ENCODE measurements around the gene GALNT2. TPM values are rescaled to one million over a fixed set of nuclear protein-coding genes. Genes with fewer than 3 reads are reported as not detected.

GALNT2 gene
- total RNA-seq, 1 experiment from 2014 or later = 141 TPM

DNA sequence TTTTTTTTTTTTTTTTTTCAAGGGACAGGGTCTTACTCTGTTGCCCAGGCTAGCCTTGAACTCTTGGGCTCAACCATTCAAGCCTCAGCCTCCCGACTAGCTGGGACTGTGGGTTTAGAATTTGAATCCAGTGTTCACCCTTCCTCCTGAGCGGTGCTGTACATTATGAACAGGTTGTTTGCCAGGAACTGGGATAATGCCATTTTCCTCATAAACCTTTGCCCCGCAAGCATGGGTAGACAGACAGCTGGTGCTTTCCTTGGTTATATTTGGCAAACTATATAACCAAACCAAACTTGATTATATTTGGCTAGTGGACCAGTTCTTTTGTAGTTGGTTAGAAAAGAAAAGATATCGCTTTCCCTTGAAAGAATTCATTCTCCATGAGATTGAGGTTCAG is 54.9 kb downstream of the GALNT2 start:
- CTCF ChIA-PET = interaction anchor here (1.0 kb wide), 2 partner anchors 8 to 26 kb away, joined by 4 read pairs; no protein-coding TSS in a partner anchor
- intact Hi-C loops (cut with micrococcal nuclease; ENCODE audit: unreplicated experiment) = no loop called here
- H3K27ac Mint-ChIP-seq (ENCODE audit: unreplicated experiment) = no peak overlapping the region

DNA sequence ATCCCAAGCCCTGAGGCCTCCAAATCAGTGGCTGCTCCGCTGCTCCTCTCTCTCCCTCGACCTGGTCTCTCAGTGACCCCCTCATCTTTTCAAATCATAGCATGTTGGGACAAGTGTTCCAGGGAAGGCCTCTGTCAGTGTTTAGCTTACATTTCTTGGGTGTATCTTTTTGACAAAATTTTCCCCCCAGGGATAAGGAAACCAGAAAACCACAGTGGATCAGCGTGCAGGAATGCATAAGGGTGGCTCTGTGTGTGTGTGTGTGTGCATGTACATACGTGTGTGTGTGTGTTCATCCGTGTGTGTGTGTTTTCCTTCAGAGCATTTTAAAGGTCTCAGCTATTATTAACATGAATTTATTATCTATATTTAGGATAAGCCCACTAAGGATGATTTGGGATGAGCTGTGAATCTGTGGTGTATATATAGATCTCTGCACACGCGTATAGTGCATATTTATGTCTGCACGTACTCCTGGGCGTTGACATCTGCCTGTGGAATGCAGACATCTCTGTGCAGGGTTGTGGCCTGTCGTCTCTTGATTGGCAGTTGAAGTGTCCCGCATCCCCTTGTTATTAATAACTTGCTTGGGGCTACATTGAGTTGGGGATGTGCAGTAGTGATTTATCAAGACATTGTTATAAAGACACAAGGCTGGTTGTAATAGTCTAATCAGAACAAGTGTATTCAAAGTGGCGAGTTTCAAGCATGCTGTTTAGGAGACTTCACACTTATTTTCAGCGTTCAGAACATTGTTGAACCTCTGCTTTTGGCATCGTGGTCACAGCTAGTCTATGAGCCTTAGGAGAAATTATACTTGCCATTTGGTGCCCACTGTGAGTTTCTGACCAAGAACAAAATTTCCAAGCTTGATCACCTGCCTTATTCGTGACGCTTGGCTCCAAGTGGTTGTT is 55.6 kb downstream of the GALNT2 start:
- Mint-ChIP-seq H3K27me3 (ENCODE audit: unreplicated experiment) (no peaks in the 10 kb centered on the region), H3K4me3 (ENCODE audit: low read depth, unreplicated experiment) (no peak overlapping the region), H3K36me3 (ENCODE audit: insufficient read depth, unreplicated experiment) (peaks cover 16% of the 10 kb centered on the region), H3K27ac (ENCODE audit: unreplicated experiment) (no peak overlapping the region), H3K4me1 (ENCODE audit: low read depth, unreplicated experiment) (peaks cover 30% of the 10 kb centered on the region), H3K9me3 (ENCODE audit: low read depth, unreplicated experiment) (no peaks in the 10 kb centered on the region)
- DNase-seq = no peak
- CTCF ChIA-PET = interaction anchor here (1.0 kb wide), 1 partner anchor 25 kb away, joined by 4 read pairs; no protein-coding TSS in a partner anchor
- BruUV-seq (replicated peaks) = no TSS peak
- TF ChIP-seq, protein P1, sequence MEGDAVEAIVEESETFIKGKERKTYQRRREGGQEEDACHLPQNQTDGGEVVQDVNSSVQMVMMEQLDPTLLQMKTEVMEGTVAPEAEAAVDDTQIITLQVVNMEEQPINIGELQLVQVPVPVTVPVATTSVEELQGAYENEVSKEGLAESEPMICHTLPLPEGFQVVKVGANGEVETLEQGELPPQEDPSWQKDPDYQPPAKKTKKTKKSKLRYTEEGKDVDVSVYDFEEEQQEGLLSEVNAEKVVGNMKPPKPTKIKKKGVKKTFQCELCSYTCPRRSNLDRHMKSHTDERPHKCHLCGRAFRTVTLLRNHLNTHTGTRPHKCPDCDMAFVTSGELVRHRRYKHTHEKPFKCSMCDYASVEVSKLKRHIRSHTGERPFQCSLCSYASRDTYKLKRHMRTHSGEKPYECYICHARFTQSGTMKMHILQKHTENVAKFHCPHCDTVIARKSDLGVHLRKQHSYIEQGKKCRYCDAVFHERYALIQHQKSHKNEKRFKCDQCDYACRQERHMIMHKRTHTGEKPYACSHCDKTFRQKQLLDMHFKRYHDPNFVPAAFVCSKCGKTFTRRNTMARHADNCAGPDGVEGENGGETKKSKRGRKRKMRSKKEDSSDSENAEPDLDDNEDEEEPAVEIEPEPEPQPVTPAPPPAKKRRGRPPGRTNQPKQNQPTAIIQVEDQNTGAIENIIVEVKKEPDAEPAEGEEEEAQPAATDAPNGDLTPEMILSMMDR (IDR thresholded peaks at IDR 0.05; ENCODE audit: unreplicated experiment) = no peak
- intact Hi-C loops (cut with micrococcal nuclease; ENCODE audit: unreplicated experiment) = no loop called here

More for the DNA sequence above, 54.9 kb downstream of the GALNT2 start:
- Mint-ChIP-seq H3K4me1 (ENCODE audit: low read depth, unreplicated experiment) (peaks cover 30% of the 10 kb centered on the region), H3K27me3 (ENCODE audit: unreplicated experiment) (no peaks in the 10 kb centered on the region), H3K36me3 (ENCODE audit: insufficient read depth, unreplicated experiment) (peaks cover 16% of the 10 kb centered on the region), H3K9me3 (ENCODE audit: low read depth, unreplicated experiment) (no peaks in the 10 kb centered on the region), H3K4me3 (ENCODE audit: low read depth, unreplicated experiment) (no peak overlapping the region)
- no peak for DNase-seq
- BruUV-seq (replicated peaks) = no TSS peak
- TF ChIP-seq, protein P1 (IDR thresholded peaks at IDR 0.05; ENCODE audit: unreplicated experiment) = no peak

DNA sequence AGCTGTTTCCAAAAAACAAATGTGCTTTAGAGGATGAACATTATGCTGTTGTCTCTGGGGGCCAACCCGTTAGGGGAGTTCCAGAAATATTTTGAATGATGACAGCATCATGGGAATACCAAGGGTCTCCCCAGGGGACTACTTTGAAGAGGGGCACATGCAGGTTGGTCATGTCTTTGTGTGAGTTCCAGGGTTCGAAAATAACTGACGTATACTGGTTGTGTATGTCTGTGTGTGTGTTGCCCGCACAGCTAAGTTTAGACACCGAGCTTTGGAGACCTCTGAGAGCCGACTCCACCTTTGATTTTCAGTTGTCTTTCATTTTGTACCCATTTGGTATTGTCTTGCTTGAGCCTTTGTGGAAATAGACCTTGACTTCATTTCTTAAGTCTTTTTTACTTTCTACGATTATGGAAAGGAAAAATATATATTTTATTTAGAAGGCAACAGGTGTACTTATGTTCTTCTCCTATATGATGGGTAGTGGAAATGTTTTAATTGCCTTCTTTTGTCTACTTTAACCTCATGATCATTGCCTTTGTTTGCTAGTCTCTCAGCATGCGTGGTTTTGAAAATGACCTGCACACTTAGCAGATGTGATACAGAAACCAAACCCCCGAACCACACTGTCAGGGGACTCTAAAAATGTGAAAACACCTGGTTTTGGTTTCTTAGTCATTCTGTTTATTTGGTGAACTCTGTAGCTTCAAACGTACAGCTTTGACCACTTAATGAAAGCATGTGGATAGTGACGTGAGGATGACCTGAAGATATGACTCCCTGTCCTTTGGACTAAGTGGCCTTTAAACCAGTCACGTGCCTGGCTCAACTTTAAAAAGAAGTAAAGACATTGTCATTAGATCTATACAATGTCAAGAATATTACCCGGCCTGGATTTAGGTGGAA is 56.5 kb downstream of the GALNT2 start:
- peaks cover 30% of the 10 kb centered on the region for H3K4me1 Mint-ChIP-seq (ENCODE audit: low read depth, unreplicated experiment)
- no peak for DNase-seq
- CTCF ChIA-PET = no interaction called here
- BruUV-seq (replicated peaks) = no TSS peak
- TF ChIP-seq, protein P1 (IDR thresholded peaks at IDR 0.05; ENCODE audit: unreplicated experiment) = no peak
- no peaks in the 10 kb centered on the region for H3K27me3 Mint-ChIP-seq (ENCODE audit: unreplicated experiment)
- intact Hi-C loops (cut with micrococcal nuclease; ENCODE audit: unreplicated experiment) = no loop called here
- H3K4me3 Mint-ChIP-seq (ENCODE audit: low read depth, unreplicated experiment) = no peak overlapping the region
- H3K27ac Mint-ChIP-seq (ENCODE audit: unreplicated experiment) = no peak overlapping the region
- H3K36me3 Mint-ChIP-seq (ENCODE audit: insufficient read depth, unreplicated experiment) = peaks cover 16% of the 10 kb centered on the region
- H3K9me3 Mint-ChIP-seq (ENCODE audit: low read depth, unreplicated experiment) = no peaks in the 10 kb centered on the region

All from Calu3 (cell line).